Measurements from ENCODE around the gene RASSF3.

DNA sequence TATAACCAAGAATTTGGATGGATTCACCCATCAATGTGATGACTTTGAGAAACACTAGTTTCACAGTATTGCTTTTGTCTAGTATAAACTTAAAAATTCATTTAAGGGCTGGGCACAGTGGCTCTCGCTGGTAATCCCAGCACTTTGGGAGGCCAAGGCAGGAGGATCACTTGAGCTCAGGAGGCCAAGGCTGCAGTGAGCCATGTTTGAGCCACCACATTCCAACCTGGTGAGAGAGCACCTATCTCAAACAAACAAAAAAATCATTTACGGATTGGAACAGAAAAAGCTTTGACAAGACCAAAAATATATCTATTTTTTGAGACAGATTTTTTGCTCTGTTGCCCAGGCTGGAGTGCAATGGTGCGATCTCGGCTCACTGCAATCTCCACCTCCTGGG lies 121.4 kb downstream of the RASSF3 start:
- TF ChIP-seq CTCF (IDR thresholded peaks at IDR 0.05; ENCODE audit: low read length) (no peak), EZH2 (IDR thresholded peaks at IDR 0.05; ENCODE audit: borderline replicate concordance, low read length) (no peak)
